HepG2 (cell line): ENCODE data around the gene CDH19. TPM values are rescaled to one million over a fixed set of nuclear protein-coding genes. Genes with fewer than 3 reads are reported as not detected.

Experiments
- ATAC-seq: fragments of 200-7000 bp; cut with Tn5 transposase; 3 replicates; pipeline ENCODE4 v1.9.1; 2020; ENCODE audit warnings: mild to moderate bottlenecking, moderate library complexity
- BruUV-seq: library from RNA; stranded (reverse); fragments of 400-500 nt; replicated peaks from 2 replicates; lab custom pipeline; 2021; lab: Mats Ljungman, UMichigan
- CTCF ChIA-PET: fragments of 300-600 bp; formaldehyde crosslinking; extraction: SDS; loops from one replicate; lab custom pipeline; 2021; ENCODE audit warnings: low total read pairs, inconsistent platforms, low intra/inter-chr PET ratio; lab: Yijun Ruan, JAX
- POLR2A ChIA-PET: fragments of 350-600 bp; sonication (Branson Sonifier 250); formaldehyde crosslinking; loops from one replicate; lab custom pipeline; 2020; ENCODE audit warnings: antibody characterized with exemption, inconsistent platforms; lab: Yijun Ruan, JAX
- DNase-seq: peaks from one replicate; pipeline ENCODE4 v3.0.0-alpha.2; 2015; ENCODE audit warnings: low spot score
- FAIRE-seq: peaks from 3 replicates; lab custom pipeline; 2011; peaks lifted over from hg19 to GRCh38; lab: Jason Lieb, UNC
- H2AFZ ChIP-seq: one replicate; pipeline ENCODE4 v1.6.1; 2011; ENCODE audit warnings: low read length, inconsistent platforms
- H3K27ac ChIP-seq: fragments of 300-600 bp; 3 replicates; pipeline ENCODE4 v1.8.0; 2011; ENCODE audit warnings: mixed run types, mild to moderate bottlenecking, mixed read lengths, low read length, inconsistent platforms; ENCODE audit not compliant: insufficient read depth; ENCODE audit errors: extremely low read length
- H3K27me3 ChIP-seq, 2 experiments: fragments of 200-600 bp in 1 of 2; 2 replicates in 1 of 2; 3 replicates in 1 of 2; pipeline versions ENCODE4 v1.6.0 to v1.8.0; 2011; ENCODE audit warnings: low read length in 2 of 2, mild to moderate bottlenecking in 2 of 2, moderate library complexity in 2 of 2, inconsistent platforms in 1 of 2; ENCODE audit not compliant: insufficient read depth in 2 of 2, control insufficient read depth in 1 of 2
- H3K36me3 ChIP-seq, 2 experiments: fragments of 200-600 bp in 1 of 2; replicated peaks in 1 of 2; 2 replicates in 1 of 2; 3 replicates in 1 of 2; pipeline versions ENCODE4 v1.5.1 to v1.8.0; 2011; ENCODE audit warnings: low read length in 2 of 2, inconsistent platforms in 1 of 2; ENCODE audit not compliant: insufficient read depth in 2 of 2, control insufficient read depth in 1 of 2
- H3K4me1 ChIP-seq: 2 replicates; pipeline ENCODE4 v1.5.1; 2012; ENCODE audit warnings: low read length, inconsistent platforms; ENCODE audit not compliant: insufficient read depth
- H3K4me2 ChIP-seq: 2 replicates; pipeline ENCODE4 v1.6.0; 2011; ENCODE audit warnings: low read depth, low read length, inconsistent platforms
- H3K4me3 ChIP-seq, 3 experiments: fragments of 200-600 bp in 1 of 3; sonication (generic), shearing (Covaris generic) in 1 of 3; replicated peaks in 1 of 3; 2 replicates each; pipeline ENCODE4 v1.5.1; 2011 to 2016; ENCODE audit warnings: low read length in 3 of 3, inconsistent platforms in 2 of 3, low read depth in 2 of 3, mild to moderate bottlenecking in 2 of 3, control low read depth in 1 of 3, mixed read lengths in 1 of 3; ENCODE audit not compliant: insufficient read depth in 1 of 3
- H3K79me2 ChIP-seq: one replicate; pipeline ENCODE4 v1.6.1; 2011; ENCODE audit warnings: low read length, inconsistent platforms; ENCODE audit not compliant: insufficient read depth
- H3K9ac ChIP-seq: 2 replicates; pipeline ENCODE4 v1.6.0; 2011; ENCODE audit warnings: mild to moderate bottlenecking, low read depth, low read length, inconsistent platforms; ENCODE audit not compliant: insufficient read depth
- H3K9me3 ChIP-seq: 2 replicates; pipeline ENCODE4 v1.5.1; 2012; ENCODE audit warnings: mild to moderate bottlenecking, low read length
- H4K20me1 ChIP-seq: 2 replicates; pipeline ENCODE4 v1.6.0; 2011; ENCODE audit warnings: inconsistent platforms, mild to moderate bottlenecking, low read length, moderate library complexity; ENCODE audit not compliant: insufficient read depth
- CCDC6 ChIP-seq: sonication (generic); formaldehyde crosslinking; IDR thresholded peaks from 2 replicates; pipeline ENCODE4 v1.8.1; 2022; ENCODE audit warnings: mild to moderate bottlenecking, missing genetic modification reagents, moderate library complexity
- HDAC2 ChIP-seq: sonication (generic); formaldehyde crosslinking; IDR thresholded peaks from 2 replicates; pipeline ENCODE4 v1.4.0; 2020; ENCODE audit warnings: missing genetic modification reagents
- NFKB2 ChIP-seq: sonication (generic); formaldehyde crosslinking; IDR thresholded peaks from 2 replicates; pipeline ENCODE4 v1.4.0; 2020; ENCODE audit warnings: missing genetic modification reagents, borderline replicate concordance
- RBM22 ChIP-seq: fragments of 200-400 bp; formaldehyde crosslinking; optimal IDR thresholded peaks from 2 replicates; pipeline ENCODE3; 2017; ENCODE audit warnings: mild to moderate bottlenecking, low read length, moderate library complexity
- RBM39 ChIP-seq: fragments of 200-400 bp; formaldehyde crosslinking; IDR thresholded peaks from one replicate; pipeline ENCODE4 v1.6.1; 2018; ENCODE audit warnings: antibody characterized with exemption, mild to moderate bottlenecking, low read depth, low read length; ENCODE audit not compliant: poor library complexity, severe bottlenecking
- SMC3 ChIP-seq: IDR thresholded peaks from 2 replicates; pipeline ENCODE4 v1.6.1; 2011; ENCODE audit warnings: low read length, improper control_type of control experiment
- ZBTB7B ChIP-seq: sonication (generic); formaldehyde crosslinking; IDR thresholded peaks from 2 replicates; pipeline ENCODE4 v1.4.0; 2020; ENCODE audit warnings: missing genetic modification reagents
- ZC3H13 ChIP-seq: sonication (generic); formaldehyde crosslinking; IDR thresholded peaks from 2 replicates; pipeline ENCODE4 v1.8.1; 2023; ENCODE audit warnings: mild to moderate bottlenecking, missing genetic modification reagents, moderate library complexity
- ZFP41 ChIP-seq: sonication (generic); formaldehyde crosslinking; IDR thresholded peaks from 2 replicates; pipeline ENCODE4 v1.4.0; 2020; ENCODE audit warnings: mild to moderate bottlenecking, missing genetic modification reagents, borderline replicate concordance
- ZNF180 ChIP-seq: sonication (generic); formaldehyde crosslinking; IDR thresholded peaks from 2 replicates; pipeline ENCODE4 v1.4.0; 2020; ENCODE audit warnings: low read depth, missing genetic modification reagents, borderline replicate concordance
- ZNF605 ChIP-seq: sonication (generic); formaldehyde crosslinking; IDR thresholded peaks from 2 replicates; pipeline ENCODE4 v1.8.0; 2022; ENCODE audit warnings: mild to moderate bottlenecking, missing genetic modification reagents
- WGBS: methylation state at CpG from one replicate; pipeline ENCODE4 v1.1.6; 2017; ENCODE audit warnings: low lambda C conversion rate; 5-methylcytosine and 5-hydroxymethylcytosine counted together
- in situ Hi-C: cut with HindIII; loops from 2 replicates; pipeline ENCODE4 v1.10.0; 2017; ENCODE audit warnings: low pct_unique_long_range_greater_than_20kb; ENCODE audit not compliant: extremely low pct_ligation_motif_present
- intact Hi-C: fragments of 100-400 bp; cut with micrococcal nuclease; formaldehyde crosslinking; loops from one replicate; pipeline ENCODE4 v1.10.0; 2022; ENCODE audit not compliant: unreplicated experiment
- polyA plus RNA-seq, 8 experiments: library from polyadenylated mRNA; depleted of rRNA in 3 of 8; stranded (reverse) in 7 of 8; unstranded in 1 of 8; fragments of >200 nt; fragmentation: Illumina TruSeq in 4 of 8; extraction: Trizol in 4 of 8; gene quantifications; 2 replicates each; pipeline versions ENCODE4 v1.2.1 to v1.2.3, GENCODE V29; 2011 to 2016; ENCODE audit warnings: low read depth in 4 of 8, missing spikeins in 1 of 8, mixed read lengths in 1 of 8; ENCODE audit not compliant: insufficient read depth in 1 of 8
- total RNA-seq, 5 experiments: library from RNA; depleted of rRNA; stranded (reverse); fragments of >200 nt; fragmentation: Illumina TruSeq; extraction: Trizol; gene quantifications; 2 replicates each; pipeline ENCODE4 v1.2.3, GENCODE V29; 2016; ENCODE audit warnings: low read depth in 1 of 5
- TF ChIP-seq, protein P1 (sequence below): sonication (generic); formaldehyde crosslinking; IDR thresholded peaks from 2 replicates; pipeline ENCODE4 v1.5.1; 2020; ENCODE audit warnings: missing genetic modification reagents, mild to moderate bottlenecking, borderline replicate concordance
- TF ChIP-seq, protein P2 (sequence below): IDR thresholded peaks from 2 replicates; pipeline ENCODE4 v1.6.1; 2018; ENCODE audit warnings: missing genetic modification reagents
- TF ChIP-seq, protein P3 (sequence below): sonication (generic); formaldehyde crosslinking; IDR thresholded peaks from 2 replicates; pipeline ENCODE4 v1.4.0; 2020; ENCODE audit warnings: missing genetic modification reagents

The CDH19 gene
- total and polyA plus RNA-seq, 2 of the 13 experiments (the other 11 are each of a cell fraction or from before 2014, with no cell fraction given): not detected

DNA sequence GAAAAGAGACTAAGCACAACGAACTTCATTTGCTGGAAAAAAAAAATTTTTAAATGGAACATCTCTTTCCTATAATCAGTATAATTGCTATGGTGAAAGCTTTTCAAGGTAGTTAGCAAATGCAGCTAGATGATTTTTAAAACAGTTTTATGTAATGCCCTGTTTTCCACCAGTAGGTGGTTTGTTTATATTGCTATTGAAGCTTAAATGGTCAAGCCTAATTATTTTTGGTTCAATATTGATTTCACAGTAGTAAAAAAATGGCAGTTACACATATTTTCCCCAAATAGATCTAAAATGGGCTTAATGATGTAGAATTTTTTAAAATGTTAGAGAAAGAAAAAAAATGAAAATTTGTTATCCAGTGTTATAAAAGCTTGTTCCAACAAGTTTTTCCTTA lies 70.2 kb downstream of the CDH19 start:
- intact Hi-C loops: no loop called here
- in situ Hi-C loops: no loop called here
- H3K36me3 ChIP-seq: no peaks in the 10 kb centered on the region
- ChIA-PET CTCF (no interaction called here), POLR2A (no interaction called here)
- no peak overlapping the region for H2AFZ ChIP-seq
- no peaks in the 10 kb centered on the region for H3K79me2 ChIP-seq
- no peak overlapping the region for H3K4me3 ChIP-seq
- TF ChIP-seq, protein P1, sequence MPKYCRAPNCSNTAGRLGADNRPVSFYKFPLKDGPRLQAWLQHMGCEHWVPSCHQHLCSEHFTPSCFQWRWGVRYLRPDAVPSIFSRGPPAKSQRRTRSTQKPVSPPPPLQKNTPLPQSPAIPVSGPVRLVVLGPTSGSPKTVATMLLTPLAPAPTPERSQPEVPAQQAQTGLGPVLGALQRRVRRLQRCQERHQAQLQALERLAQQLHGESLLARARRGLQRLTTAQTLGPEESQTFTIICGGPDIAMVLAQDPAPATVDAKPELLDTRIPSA (CRISPR knock-in tag): no peak
- TF ChIP-seq ZC3H13 (CRISPR knock-in tag) (no peak), ZFP41 (no peak), ZNF605 (CRISPR knock-in tag) (no peak), SMC3 (no peak), HDAC2 (CRISPR knock-in tag) (no peak), RBM22 (no peak), ZBTB7B (CRISPR knock-in tag) (no peak), NFKB2 (no peak), CCDC6 (no peak), ZNF180 (CRISPR knock-in tag) (no peak), RBM39 (no peak)
- TF ChIP-seq, protein P2, sequence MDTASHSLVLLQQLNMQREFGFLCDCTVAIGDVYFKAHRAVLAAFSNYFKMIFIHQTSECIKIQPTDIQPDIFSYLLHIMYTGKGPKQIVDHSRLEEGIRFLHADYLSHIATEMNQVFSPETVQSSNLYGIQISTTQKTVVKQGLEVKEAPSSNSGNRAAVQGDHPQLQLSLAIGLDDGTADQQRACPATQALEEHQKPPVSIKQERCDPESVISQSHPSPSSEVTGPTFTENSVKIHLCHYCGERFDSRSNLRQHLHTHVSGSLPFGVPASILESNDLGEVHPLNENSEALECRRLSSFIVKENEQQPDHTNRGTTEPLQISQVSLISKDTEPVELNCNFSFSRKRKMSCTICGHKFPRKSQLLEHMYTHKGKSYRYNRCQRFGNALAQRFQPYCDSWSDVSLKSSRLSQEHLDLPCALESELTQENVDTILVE (CRISPR knock-in tag): no peak
- TF ChIP-seq, protein P3, sequence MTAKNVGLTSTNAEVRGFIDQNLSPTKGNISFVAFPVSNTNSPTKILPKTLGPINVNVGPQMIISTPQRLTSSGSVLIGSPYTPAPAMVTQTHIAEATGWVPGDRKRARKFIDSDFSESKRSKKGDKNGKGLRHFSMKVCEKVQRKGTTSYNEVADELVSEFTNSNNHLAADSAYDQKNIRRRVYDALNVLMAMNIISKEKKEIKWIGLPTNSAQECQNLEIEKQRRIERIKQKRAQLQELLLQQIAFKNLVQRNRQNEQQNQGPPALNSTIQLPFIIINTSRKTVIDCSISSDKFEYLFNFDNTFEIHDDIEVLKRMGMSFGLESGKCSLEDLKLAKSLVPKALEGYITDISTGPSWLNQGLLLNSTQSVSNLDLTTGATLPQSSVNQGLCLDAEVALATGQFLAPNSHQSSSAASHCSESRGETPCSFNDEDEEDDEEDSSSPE: no peak
- 0% methylated on average over 1 of the region's 1 CpG for WGBS
- no peak overlapping the region for H3K27ac ChIP-seq
- DNase-seq: no peak
- H4K20me1 ChIP-seq: no peaks in the 10 kb centered on the region
- H3K4me2 ChIP-seq: no peak overlapping the region
- FAIRE-seq: no peak
- no peaks in the 10 kb centered on the region for H3K27me3 ChIP-seq
- no peak for ATAC-seq
- BruUV-seq: no TSS peak
- H3K9me3 ChIP-seq: no peaks in the 10 kb centered on the region
- H3K9ac ChIP-seq: no peak overlapping the region
- no peaks in the 10 kb centered on the region for H3K4me1 ChIP-seq
